NCI-H345 treated with DMSO at 0.1 percent for 48 hours (cell line): ENCODE measurements around the gene DNAJC1.
"Not testable (repeated sequence)": the region's sequence is repeated elsewhere in the genome, so short reads cannot be mapped to it uniquely, and the experiment has no call there.

Source experiments
- DNase-seq: peaks from one replicate; lab custom pipeline; 2025; ENCODE audit not compliant: unreplicated experiment; lab: John Stamatoyannopoulos, UW

DNAJC1 gene

GRCh38 chr10:21732067-21732772 is 271.3 kb downstream of the DNAJC1 start:
- peak; percentile 29 for DNase-seq

- no peak for DNase-seq
Measured at GRCh38 chr10:21728618-21729017, 274.9 kb downstream of the DNAJC1 start.

GRCh38 chr10:21727452-21728168 is 275.9 kb downstream of the DNAJC1 start:
- DNase-seq = no peak

GRCh38 chr10:21726601-21727225 is 276.8 kb downstream of the DNAJC1 start:
- DNase-seq = no peak

GRCh38 chr10:21724687-21725367 is 278.7 kb downstream of the DNAJC1 start:
- DNase-seq = peak; percentile 94

- DNase-seq = no peak
Measured at GRCh38 chr10:21724020-21724589, 279.4 kb downstream of the DNAJC1 start.

- no peak for DNase-seq
Measured at GRCh38 chr10:21722209-21722608, 281.3 kb downstream of the DNAJC1 start.

- no peak for DNase-seq
Measured at GRCh38 chr10:21721000-21721665, 282.4 kb downstream of the DNAJC1 start.

- no peak for DNase-seq
Measured at GRCh38 chr10:21720090-21720489, 283.4 kb downstream of the DNAJC1 start.

- no peak for DNase-seq
Measured at GRCh38 chr10:21719502-21719901, 284.0 kb downstream of the DNAJC1 start.

GRCh38 chr10:21717437-21718054 is 286.0 kb downstream of the DNAJC1 start:
- DNase-seq = not testable (repeated sequence)

GRCh38 chr10:21715531-21716195 is 287.9 kb downstream of the DNAJC1 start:
- DNase-seq = no peak

GRCh38 chr10:21712975-21713374 is 290.6 kb downstream of the DNAJC1 start:
- no peak for DNase-seq

- DNase-seq = no peak
Measured at GRCh38 chr10:21707498-21707897, 296.0 kb downstream of the DNAJC1 start.
